GM18870 (cell line): ENCODE data around the gene LRPAP1.

Source experiments
- ATAC-seq: cut with Tn5 transposase; IDR thresholded peaks from one replicate; pipeline ENCODE4 v1.9.1; 2021; ENCODE audit warnings: moderate library complexity; ENCODE audit not compliant: unreplicated experiment

LRPAP1 gene

GRCh38 chr4:3486541-3487540 lies 45.4 kb downstream of the LRPAP1 start:
- ATAC-seq, result no peak

DNA sequence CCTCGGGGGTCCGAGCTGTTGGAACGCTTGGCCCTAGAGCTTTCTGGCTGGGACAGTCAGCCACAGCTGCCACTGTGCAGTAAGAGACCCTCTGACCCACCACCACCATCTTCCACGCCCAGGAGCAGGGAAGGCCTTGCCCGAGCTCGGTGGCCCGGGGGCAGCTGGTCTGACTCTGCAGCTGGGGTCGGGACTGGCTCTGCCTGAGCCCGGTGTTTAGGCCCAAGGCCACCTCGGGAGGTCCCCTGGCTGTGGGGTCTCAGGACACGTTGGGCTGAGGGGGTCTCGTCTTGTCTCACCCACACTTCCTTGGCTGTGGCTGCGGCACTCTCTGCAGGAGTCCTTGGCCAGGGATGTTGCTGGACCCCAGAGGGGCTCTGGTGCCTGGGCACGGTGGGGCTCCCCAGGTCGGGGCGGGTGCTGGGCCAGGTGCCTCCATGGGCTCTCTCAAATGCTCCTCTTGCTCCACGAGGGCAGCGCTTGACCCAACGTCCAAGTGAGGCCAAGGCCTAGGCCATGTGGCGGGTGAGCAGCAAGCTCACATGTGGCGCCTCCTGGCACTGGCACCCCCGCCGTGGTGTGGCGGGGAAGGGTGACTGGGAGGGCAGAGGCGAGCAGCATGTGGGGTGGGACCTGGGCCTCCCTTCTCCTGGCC lies 46.2 kb downstream of the LRPAP1 start:
- no peak for ATAC-seq

DNA sequence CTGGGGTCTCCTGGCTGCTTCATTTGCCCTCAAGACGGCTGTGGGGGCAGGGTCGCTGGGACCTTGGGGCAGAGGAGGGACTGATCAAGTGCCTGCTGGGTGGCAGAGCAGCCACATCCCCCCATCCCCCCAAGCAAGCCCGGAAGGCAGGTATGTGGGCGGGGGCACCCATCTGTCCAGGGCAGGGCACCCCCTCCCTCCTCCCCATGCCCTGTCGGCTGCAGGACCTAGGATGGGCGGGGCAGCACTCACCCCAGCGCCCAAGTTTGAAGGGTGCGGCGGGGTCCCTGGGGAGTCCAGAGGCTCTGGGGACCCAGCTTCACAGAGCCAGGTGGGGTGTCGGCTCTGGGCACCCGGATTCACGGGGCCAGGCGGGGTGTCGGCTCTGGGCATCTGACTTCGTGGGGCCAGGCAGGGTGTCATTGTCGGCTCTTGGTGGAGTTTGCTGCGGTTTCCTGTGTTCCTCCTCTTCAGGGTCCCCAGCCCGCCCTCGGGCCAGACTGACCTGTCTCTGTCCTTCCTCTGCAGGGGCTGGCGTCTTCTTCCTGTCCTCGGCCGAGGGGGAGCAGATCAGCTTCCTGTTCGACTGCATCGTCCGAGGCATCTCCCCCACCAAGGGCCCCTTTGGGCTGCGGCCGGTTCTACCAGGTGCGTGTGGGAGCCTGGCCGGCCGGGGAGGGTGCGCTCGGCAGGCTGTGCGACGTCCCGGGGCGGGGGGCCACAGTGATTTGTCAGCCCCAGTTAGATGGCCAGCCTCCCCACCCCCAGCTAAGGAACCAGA lies 47.0 kb downstream of the LRPAP1 start:
- ATAC-seq, result no peak

GRCh38 chr4:3484057-3484973 lies 47.9 kb downstream of the LRPAP1 start:
- ATAC-seq, result no peak

DNA sequence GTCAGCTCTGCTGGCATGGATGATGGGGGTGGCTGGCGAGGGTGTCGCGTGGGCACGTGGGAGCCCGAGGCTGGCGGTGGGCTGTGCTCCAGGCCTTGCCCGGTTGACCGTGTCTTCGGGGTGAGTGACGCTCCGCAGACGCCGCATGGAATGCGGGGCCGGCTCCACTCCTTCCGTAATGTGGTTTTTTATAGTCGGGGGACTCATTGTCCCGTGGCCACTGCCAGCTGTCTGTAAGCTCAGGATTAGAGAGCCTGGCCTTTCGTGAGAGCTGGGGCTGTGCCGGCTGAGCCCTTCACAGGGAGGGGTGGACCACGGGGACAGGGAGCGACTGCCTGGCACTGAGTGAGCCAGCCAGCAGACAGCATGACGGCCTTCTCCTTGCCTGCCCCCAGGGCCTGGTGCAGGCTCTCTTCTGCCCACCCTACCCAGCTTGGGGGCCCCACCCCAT lies 48.7 kb downstream of the LRPAP1 start:
- no peak for ATAC-seq

DNA sequence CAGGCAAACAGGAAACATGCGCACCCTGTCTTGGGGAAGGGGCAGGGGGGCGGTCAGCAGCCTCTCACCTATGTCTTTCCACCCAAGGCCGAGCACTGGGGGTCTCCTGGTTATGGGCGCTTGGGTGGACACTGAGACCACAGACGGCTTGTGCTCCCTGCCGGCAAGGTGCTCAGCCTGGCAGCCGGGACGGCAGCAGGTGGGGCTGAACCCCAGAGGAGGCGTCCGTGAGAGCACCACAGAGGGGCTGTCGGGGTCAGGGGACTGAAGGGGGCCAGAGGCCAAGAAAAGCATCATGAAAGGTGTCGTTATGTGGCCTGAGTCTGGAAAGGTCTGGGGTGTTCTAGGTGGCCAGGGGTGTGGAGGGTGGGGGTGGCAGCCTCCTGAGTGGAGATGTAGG lies 49.5 kb downstream of the LRPAP1 start:
- no peak for ATAC-seq

DNA sequence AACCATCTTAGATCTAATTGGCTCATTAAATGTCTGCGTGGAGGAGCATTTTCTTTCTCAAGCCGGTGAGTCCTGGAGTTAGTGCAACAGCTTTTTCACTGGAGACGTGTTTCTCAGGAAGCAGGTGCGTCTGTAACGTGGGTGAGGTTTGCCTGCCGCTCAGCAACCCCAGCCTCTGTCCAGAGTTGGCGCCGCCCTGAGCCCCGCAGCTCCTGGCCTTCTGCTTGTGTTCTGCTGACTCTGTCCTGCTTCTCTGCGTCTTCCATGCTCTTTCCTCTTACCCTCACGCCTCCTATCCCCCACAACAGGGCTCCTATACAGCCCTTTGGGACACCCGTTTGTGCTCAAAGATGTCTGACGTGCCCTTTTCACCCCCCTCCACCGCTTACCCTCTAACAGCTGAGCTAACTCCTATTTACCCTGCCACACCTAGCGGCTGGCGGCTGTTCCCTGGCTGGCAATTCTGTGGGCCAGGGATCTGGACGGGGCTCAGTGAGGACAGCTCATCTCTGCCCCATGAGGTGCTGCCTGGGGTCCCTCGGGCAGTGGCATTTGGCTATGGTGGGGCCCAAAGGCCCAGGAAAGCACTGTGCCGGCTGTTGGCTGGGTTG lies 50.3 kb downstream of the LRPAP1 start:
- ATAC-seq, result no peak

- ATAC-seq, result no peak
These were observed 51.1 kb downstream of the LRPAP1 start for GRCh38 chr4:3481113-3481531.

DNA sequence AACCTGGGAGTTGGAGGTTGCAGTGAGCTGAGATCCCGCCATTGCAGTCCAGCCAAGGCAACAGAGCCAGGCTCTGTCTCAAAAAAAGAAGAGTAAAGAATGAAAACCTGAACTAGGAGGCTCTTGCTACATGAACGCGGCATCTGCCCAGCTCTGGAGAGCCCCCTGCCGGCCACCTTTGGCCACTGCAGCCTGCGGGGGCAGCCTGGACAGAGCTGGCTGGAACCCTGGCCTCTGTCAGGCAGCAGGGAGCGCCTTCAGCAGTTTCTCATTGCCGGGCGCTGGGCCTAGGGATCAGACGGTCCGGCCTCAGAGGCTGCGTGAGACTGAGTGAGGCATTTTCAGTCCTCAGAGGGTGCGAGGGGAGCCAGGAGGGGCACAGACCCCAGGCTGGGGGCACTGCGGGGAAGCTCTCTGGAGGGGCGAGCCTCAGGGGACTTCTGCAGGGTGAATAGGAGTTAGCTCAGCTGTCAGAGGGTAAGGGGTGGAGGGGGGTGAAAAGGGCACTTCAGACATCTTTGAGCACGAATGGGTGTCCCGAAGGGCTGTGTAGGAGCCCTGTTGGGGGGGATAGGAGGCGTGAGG lies 51.6 kb downstream of the LRPAP1 start:
- no peak for ATAC-seq

DNA sequence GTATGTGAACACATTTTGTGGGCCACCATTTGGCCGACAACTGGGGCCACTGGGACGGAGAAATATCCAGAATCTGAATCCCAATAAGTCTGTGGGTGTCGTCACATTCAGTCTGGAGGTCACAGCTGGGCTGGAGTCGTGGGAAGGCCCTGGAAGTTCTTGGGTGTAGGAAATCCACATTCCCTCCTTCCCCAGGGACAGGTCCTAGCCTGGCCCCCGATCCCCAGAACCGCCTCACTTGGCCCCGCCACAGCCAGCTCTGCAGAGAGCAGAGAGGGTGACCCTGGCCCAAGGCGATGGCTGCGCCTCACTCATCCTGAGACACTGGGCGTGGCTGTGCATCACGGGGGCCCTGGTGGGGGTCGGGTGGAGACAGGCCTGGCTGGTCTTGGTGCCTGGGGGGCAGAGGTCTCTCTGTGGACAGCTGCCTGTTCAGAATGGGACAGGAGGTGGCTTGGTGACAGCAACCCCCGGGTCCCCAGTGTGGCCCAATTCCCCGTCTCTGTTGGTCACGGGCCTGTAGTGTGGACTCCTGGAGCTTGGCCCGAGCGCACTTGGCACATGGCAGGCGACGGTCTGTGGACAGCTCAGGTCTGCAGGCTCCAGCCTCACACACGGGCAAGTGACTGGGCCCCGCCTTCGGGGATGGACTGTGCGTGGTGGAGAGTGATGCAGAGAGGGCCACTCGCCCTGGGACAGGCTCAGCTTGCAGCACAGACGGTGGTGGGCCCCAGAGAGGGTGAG lies 52.7 kb downstream of the LRPAP1 start:
- ATAC-seq, result no peak

- ATAC-seq, result no peak
These were observed 53.5 kb downstream of the LRPAP1 start for GRCh38 chr4:3478446-3479357.

DNA sequence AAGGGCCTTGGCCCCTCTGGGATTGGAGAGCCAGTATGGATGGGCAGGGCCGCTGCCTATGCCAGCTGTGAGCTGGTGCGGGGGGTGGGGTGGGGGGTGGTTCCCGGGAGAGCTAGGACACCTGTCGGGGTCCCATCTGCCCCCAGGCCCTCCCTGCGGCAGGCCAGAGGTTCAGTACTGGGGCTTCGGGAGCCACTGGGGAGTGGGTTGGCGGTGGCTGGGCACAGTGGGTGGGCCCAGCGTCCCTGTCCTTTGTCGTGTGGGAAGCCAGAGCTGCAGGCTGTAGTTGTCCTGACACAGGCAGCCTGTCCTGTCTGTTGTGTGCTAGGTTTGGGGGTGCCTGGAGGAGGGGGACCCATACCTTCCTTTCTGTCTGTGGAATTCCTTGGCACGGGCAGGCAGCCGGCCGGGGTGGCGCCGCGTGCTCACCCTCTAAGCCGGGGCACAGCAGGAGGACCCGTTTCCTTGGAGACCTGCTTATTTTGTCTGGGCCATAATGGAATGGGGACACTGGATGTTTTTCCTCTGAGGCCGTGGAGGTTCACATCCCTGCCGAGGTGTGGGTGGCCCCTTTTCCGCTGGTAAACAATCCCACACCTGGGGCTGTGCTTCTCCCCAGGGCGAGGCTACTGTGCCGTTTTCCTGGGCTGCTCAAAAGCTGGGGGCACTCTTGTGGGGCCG lies 54.3 kb downstream of the LRPAP1 start:
- no peak for ATAC-seq

DNA sequence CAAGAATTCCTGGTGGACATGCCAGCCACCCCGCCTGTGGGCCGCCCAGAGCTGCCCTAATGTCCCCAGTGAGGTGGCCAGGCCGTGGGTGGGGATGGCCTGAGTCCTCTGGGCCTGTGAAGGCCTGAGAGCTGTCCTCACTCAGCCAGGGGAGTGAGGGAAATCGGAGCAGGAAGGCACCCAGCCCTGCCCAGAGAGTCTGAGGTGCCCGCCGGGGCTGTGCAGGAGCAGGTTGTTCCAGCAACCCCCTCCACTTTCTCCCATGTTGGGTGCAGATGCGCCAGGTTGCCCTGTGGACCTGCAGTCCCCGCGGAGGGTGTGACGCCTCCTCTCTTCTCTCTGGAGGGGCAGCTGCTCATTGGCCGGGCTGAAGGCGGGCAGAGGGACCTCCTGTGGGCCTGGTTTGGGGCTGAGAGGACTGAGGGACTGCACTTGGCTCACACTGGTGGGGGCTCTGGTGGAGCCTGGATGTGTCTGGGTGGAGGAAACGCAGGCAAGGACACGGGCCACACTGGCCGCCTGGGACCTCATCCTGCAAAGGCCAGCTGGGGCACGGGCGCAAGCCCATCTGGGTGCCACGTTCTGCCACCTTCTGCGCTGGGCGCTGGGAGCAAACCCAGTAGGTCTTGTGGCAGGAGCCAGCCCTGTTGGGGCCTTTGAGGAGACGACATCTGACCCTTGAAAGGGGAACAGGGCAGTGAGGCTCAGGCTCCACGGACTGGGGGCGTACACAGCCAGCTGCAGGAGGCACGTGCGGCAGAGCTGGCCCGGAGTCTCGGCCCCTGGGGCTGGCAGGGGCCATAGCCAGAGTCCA lies 55.1 kb downstream of the LRPAP1 start:
- no peak for ATAC-seq

GRCh38 chr4:3476341-3476747 lies 55.9 kb downstream of the LRPAP1 start:
- no peak for ATAC-seq

- ATAC-seq, result no peak
These were observed 56.4 kb downstream of the LRPAP1 start for GRCh38 chr4:3475713-3476260.
